Right renal pelvis (tissue), 4 donors: Measurements from ENCODE around the gene OR6C6. TPM values are rescaled to one million over a fixed set of nuclear protein-coding genes. Genes with fewer than 3 reads are reported as not detected.
"Not testable (repeated sequence)": the region's sequence is repeated elsewhere in the genome, so short reads cannot be mapped to it uniquely, and the experiment has no call there.

Experiments used
- DNase-seq, 4 donors: peaks; one replicate each; pipeline ENCODE4 v3.0.0-alpha.2; 2013; ENCODE audit warnings: low read depth in 4 of 4, low spot score in 3 of 4, missing footprints in 1 of 4
- polyA plus RNA-seq, 4 donors: library from polyadenylated mRNA; unstranded; fragments of 120-200 nt; gene quantifications; one replicate each; pipeline ENCODE4 v1.2.1, GENCODE V29; 2013; ENCODE audit not compliant: insufficient read length in 4 of 4

OR6C6 gene
- under 1 TPM in 1 of 4 donors, not detected in 3; 0.04 TPM for polyA plus RNA-seq

DNA sequence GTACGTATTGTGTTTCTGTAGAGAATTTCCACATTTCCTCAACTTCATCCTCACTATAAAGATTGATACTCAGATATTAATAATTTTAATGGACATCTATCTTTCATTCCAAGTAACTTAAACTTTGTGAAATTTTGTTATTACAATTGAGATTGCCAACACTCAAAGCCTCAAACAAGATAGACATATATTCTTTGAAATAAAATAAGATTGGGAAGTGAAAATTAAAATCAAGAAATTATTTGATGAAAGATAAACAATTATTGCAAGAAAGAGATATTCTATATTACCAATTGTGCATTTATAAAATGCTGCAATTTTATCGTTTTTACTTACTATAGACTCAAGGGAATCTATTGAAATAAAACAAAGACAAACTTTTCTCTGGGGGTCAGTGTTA, at the start of gene OR6C6:
OR6C6 (minus strand) TSS at position 101 of the 400 bp plus-strand sequence. CDS start 1,337 bp downstream, outside the sequence.
- DNase-seq, result no peak

DNA sequence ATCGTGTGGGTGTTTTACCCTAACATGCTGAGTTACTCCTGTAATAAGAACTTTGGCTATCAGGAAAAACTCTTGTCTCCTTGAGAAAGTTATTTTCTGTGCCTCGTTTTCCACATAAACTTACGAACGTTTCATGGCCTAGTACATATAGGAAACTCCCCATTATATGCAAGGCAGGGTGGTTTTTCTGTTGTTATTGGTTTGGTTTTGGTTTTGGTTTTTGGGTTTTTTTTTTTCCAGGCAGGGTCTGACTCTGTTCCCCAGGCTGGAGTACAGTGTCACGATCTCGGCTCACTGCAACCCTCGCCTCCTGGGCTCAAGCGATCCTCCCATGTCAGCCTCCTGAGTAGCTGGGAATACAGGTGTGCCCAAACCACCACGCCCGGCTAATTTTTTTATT, 39.6 kb upstream of the OR6C6 start:
- no peak for DNase-seq

GRCh38 chr12:55330446-55330845, 34.1 kb upstream of the OR6C6 start, which contains the start of gene OR6C3:
TSS of gene OR6C3 (plus strand) at chr12:55330746. CDS start at chr12:55331701, 955 bp downstream.
- no peak for DNase-seq

- not testable (repeated sequence) for DNase-seq
These were observed 29.4 kb upstream of the OR6C6 start for GRCh38 chr12:55325801-55326200.

- DNase-seq, result no peak
These were observed 23.8 kb upstream of the OR6C6 start for GRCh38 chr12:55320201-55320600.

GRCh38 chr12:55314043-55314442, 17.7 kb upstream of the OR6C6 start, which contains the start of gene OR6C1:
TSS of gene OR6C1 (plus strand) at chr12:55314343. CDS start at chr12:55320600, 6,257 bp downstream.
- DNase-seq, result no peak

GRCh38 chr12:55289999-55290398, 6.4 kb downstream of the OR6C6 start:
- no peak for DNase-seq

- DNase-seq, result no peak
These were observed 15.4 kb downstream of the OR6C6 start for GRCh38 chr12:55280991-55281390.

GRCh38 chr12:55258303-55258702, 38.1 kb downstream of the OR6C6 start:
- DNase-seq, result no peak

DNA sequence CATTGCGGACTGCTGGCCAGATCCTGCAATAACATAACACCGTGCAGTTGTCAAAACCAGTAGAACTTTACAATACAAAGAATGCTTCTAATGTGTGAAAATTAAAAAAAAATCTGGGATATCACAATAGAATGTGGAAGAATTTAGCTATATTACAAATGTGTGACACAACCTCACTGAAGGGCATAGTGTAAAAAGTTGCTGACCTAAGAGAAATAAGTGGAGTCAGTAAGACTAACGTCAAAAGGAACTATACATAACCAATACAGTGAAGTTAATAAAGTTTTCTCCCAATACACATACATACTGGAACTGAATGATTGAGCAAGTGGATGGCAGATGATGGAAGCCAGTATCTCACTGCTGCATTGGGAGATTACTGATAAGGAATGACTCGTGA, 39.5 kb downstream of the OR6C6 start:
- DNase-seq, result no peak

GRCh38 chr12:55253281-55253680, 43.1 kb downstream of the OR6C6 start:
- DNase-seq, result no peak

DNA sequence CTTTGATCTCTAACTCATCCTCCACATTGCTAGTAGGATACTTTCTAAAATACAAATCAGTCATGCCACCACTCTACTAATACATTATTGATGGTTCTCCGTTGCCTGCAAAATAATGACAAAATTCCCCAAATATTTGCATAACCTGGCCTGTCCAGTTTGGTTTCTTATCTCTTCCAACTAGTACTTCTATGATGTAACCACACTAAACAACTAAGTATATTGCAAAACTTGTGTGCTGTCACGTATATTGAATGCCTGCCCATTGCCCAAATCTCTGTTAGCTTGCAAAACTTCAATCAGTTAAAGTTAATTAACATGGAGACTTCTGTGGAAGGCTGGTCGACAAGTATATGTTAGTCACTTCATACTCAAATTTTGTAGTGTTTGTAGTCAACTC, 45.4 kb downstream of the OR6C6 start:
- DNase-seq, result no peak

GRCh38 chr12:55246159-55246558, 50.2 kb downstream of the OR6C6 start:
- DNase-seq, result no peak

GRCh38 chr12:55244309-55244708, 52.1 kb downstream of the OR6C6 start, which contains the start of gene OR6C74:
TSS of gene OR6C74 (plus strand) at chr12:55244609. CDS start at chr12:55247288, 2,679 bp downstream.
- DNase-seq, result no peak

Other genes starting within 250 kb of the OR6C6 start
- gene OR9K2, start 170.2 kb downstream of the OR6C6 start, polyA plus RNA-seq, result not detected
- not detected for gene OR10A7, start 75.5 kb downstream of the OR6C6 start, polyA plus RNA-seq
- not detected for gene OR6C74, start 52.0 kb downstream of the OR6C6 start, polyA plus RNA-seq
- not detected for gene OR6C1, start 17.8 kb upstream of the OR6C6 start, polyA plus RNA-seq
- not detected for gene OR6C3, start 34.2 kb upstream of the OR6C6 start, polyA plus RNA-seq
- under 1 TPM in 1 of 4 donors, not detected in 3; 0.03 TPM for gene OR6C75, start 66.4 kb upstream of the OR6C6 start, polyA plus RNA-seq
- not detected for gene OR6C65, start 104.0 kb upstream of the OR6C6 start, polyA plus RNA-seq
- gene OR6C76, start 129.7 kb upstream of the OR6C6 start, polyA plus RNA-seq, result not detected
- not detected for gene OR6C2, start 147.5 kb upstream of the OR6C6 start, polyA plus RNA-seq
- gene OR6C70, start 173.6 kb upstream of the OR6C6 start, polyA plus RNA-seq, result not detected
- gene OR6C68, start 195.8 kb upstream of the OR6C6 start, polyA plus RNA-seq, result not detected